GM10248 (cell line): ENCODE data around the gene TMCO2.

ENCODE experiments used
- CTCF ChIA-PET: fragments of 300-600 bp; sonication (Branson Sonifier 250); formaldehyde crosslinking; extraction: SDS; loops from one replicate; lab custom pipeline; 2021; ENCODE audit warnings: antibody characterized with exemption; lab: Yijun Ruan, JAX
- POLR2A ChIA-PET: fragments of 350-650 bp; sonication (Branson Sonifier 250); formaldehyde crosslinking; extraction: SDS; loops from one replicate; lab custom pipeline; 2020; ENCODE audit warnings: antibody characterized with exemption; lab: Yijun Ruan, JAX
- DNase-seq: peaks from one replicate; pipeline ENCODE4 v3.0.0; 2012; ENCODE audit errors: extremely low spot score
- CTCF ChIP-seq: IDR thresholded peaks from 2 replicates; pipeline ENCODE4 v1.5.1; 2012; ENCODE audit warnings: mild to moderate bottlenecking, low read depth; ENCODE audit errors: extremely low read depth, missing control alignments, control extremely low read depth

Gene TMCO2

GRCh38 chr1:40291293-40291692 lies 43.6 kb downstream of the TMCO2 start:
- POLR2A ChIA-PET, result no interaction called here
- no peak for DNase-seq
- CTCF ChIA-PET, result interaction anchor here (1.0 to 3.6 kb wide), 10 partner anchors 9 to 164 kb away, joined by 3 to 15 read pairs (median 4); no protein-coding TSS in a partner anchor
- TF ChIP-seq CTCF, result no peak

- CTCF ChIA-PET, result interaction anchor here (1.5 kb wide), 2 partner anchors 9 to 15 kb away, joined by 4 to 11 read pairs; no protein-coding TSS in a partner anchor
- no peak for TF ChIP-seq CTCF
- POLR2A ChIA-PET, result interaction anchor here (0.7 kb wide), 1 partner anchor 160 kb away, joined by 5 read pairs; no protein-coding TSS in a partner anchor
- no peak for DNase-seq
These were observed 51.9 kb downstream of the TMCO2 start for GRCh38 chr1:40299366-40300248.

GRCh38 chr1:40300249-40300567 lies 52.5 kb downstream of the TMCO2 start:
- CTCF ChIA-PET, result interaction anchor here (0.7 to 1.5 kb wide), 3 partner anchors 9 to 19 kb away, joined by 3 to 11 read pairs (median 4); no protein-coding TSS in a partner anchor
- no peak for DNase-seq
- TF ChIP-seq CTCF, result no peak
- POLR2A ChIA-PET, result interaction anchor here (0.7 kb wide), 1 partner anchor 160 kb away, joined by 5 read pairs; no protein-coding TSS in a partner anchor

GRCh38 chr1:40300651-40301050 lies 52.9 kb downstream of the TMCO2 start:
- no peak for TF ChIP-seq CTCF
- ChIA-PET CTCF (interaction anchor here (0.7 to 1.5 kb wide), 4 partner anchors 10 to 38 kb away, joined by 3 to 11 read pairs (median 4); no protein-coding TSS in a partner anchor), POLR2A (no interaction called here)
- DNase-seq, result no peak

GRCh38 chr1:40301066-40301465 lies 53.3 kb downstream of the TMCO2 start:
- TF ChIP-seq CTCF, result no peak
- ChIA-PET POLR2A (no interaction called here), CTCF (interaction anchor here (0.7 to 1.2 kb wide), 4 partner anchors 14 to 157 kb away, joined by 3 to 6 read pairs (median 4); no protein-coding TSS in a partner anchor)
- no peak for DNase-seq
